Measurements from ENCODE around the gene HTT. TPM values are rescaled to one million over a fixed set of nuclear protein-coding genes. Genes with fewer than 3 reads are reported as not detected.

The HTT gene
- total RNA-seq, 2 experiments from 2014 or later, result 54.2 to 56.5 TPM

DNA sequence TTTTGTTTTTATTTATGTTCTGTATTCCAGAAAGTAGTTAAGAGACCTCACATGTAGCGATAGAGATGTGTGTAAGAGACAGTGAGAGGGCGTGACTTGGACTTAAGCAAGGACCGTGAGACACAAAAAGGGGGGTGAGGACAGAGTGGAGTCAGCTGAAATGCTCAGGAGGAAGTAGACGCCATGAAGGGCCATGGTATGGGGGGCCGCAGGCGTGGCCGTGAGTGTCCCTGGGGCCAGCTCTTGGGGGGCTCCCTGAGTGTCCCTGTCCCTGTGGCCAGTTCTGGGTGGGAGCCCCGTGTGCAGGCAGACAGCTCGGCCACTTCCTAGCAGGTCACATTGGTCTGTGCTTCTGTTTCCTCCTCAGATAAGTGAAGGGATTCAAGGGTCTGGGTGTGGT, 151.5 kb downstream of the HTT start:
- no peaks in the 10 kb centered on the region for H3K27me3 Mint-ChIP-seq
- no peak for DNase-seq
- no peak for ATAC-seq
- no peaks in the 10 kb centered on the region for H3K4me1 Mint-ChIP-seq (ENCODE audit: low read depth)
- H3K9me3 Mint-ChIP-seq, result no peaks in the 10 kb centered on the region
- no peak overlapping the region for H3K27ac Mint-ChIP-seq
- intact Hi-C loops (cut with micrococcal nuclease), result no loop called here
- ChIA-PET CTCF (interaction anchor here (1.3 kb wide), 1 partner anchor 81 kb away, joined by 3 read pairs; no protein-coding TSS in a partner anchor), POLR2A (no interaction called here)
- TF ChIP-seq, protein P1, sequence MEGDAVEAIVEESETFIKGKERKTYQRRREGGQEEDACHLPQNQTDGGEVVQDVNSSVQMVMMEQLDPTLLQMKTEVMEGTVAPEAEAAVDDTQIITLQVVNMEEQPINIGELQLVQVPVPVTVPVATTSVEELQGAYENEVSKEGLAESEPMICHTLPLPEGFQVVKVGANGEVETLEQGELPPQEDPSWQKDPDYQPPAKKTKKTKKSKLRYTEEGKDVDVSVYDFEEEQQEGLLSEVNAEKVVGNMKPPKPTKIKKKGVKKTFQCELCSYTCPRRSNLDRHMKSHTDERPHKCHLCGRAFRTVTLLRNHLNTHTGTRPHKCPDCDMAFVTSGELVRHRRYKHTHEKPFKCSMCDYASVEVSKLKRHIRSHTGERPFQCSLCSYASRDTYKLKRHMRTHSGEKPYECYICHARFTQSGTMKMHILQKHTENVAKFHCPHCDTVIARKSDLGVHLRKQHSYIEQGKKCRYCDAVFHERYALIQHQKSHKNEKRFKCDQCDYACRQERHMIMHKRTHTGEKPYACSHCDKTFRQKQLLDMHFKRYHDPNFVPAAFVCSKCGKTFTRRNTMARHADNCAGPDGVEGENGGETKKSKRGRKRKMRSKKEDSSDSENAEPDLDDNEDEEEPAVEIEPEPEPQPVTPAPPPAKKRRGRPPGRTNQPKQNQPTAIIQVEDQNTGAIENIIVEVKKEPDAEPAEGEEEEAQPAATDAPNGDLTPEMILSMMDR (IDR thresholded peaks at IDR 0.05), result no peak
- peaks cover 30% of the 10 kb centered on the region for H3K36me3 Mint-ChIP-seq (ENCODE audit: low read depth)
- no peak overlapping the region for H3K4me3 Mint-ChIP-seq

DNA sequence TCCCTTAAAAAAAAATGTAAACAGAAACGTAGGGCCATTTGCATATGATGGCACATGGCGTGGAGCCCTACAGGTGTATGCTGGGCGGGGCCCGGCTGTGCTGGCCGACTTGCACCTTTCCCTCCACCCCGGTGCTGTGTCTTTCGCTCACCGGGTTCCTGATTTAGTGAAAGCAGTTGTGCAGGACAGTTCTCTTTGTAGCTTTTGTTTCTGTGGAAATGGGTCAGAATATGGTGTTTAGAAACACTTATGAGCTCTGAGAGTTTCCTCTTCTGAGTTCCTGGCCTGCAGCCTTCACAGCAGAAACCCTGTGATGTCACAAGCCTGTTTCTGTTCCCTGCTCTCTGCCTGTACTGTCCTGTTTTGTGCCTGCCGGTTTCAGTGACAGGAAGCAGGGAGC, 152.0 kb downstream of the HTT start:
- ATAC-seq (no peak), DNase-seq (no peak)
- CTCF ChIA-PET, result interaction anchor here (1.3 kb wide), 1 partner anchor 81 kb away, joined by 3 read pairs; no protein-coding TSS in a partner anchor
- Mint-ChIP-seq H3K27ac (no peak overlapping the region), H3K4me1 (ENCODE audit: low read depth) (no peaks in the 10 kb centered on the region), H3K36me3 (ENCODE audit: low read depth) (peaks cover 31% of the 10 kb centered on the region), H3K27me3 (no peaks in the 10 kb centered on the region), H3K9me3 (no peaks in the 10 kb centered on the region), H3K4me3 (no peak overlapping the region)
- TF ChIP-seq, protein P1 (IDR thresholded peaks at IDR 0.05), result no peak
- intact Hi-C loops (cut with micrococcal nuclease), result no loop called here
- POLR2A ChIA-PET, result no interaction called here

DNA sequence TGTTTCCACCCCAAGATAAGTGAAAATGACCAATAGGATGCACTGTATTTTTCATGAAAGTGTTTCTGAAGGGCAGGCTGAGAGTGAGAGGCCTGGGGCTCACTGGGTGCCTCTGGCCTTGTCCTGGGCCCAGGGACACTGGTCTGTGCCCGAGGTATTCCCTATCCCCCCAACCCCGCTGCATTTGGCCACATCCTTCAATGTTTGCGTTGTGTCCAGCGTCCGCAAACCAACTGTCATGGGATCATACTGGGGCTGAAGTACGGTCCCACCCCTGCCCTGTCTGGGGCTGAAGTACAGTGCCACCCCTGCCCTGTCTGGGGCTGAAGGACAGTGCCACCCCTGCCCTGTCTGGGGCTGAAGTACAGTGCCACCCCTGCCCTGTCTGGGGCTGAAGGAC, 152.5 kb downstream of the HTT start:
- TF ChIP-seq, protein P1 (IDR thresholded peaks at IDR 0.05), result no peak
- H3K4me1 Mint-ChIP-seq (ENCODE audit: low read depth), result no peaks in the 10 kb centered on the region
- POLR2A ChIA-PET, result no interaction called here
- no peaks in the 10 kb centered on the region for H3K9me3 Mint-ChIP-seq
- H3K36me3 Mint-ChIP-seq (ENCODE audit: low read depth), result peaks cover 34% of the 10 kb centered on the region
- H3K4me3 Mint-ChIP-seq, result no peak overlapping the region
- CTCF ChIA-PET, result no interaction called here
- no peaks in the 10 kb centered on the region for H3K27me3 Mint-ChIP-seq
- DNase-seq (no peak), ATAC-seq (no peak)
- H3K27ac Mint-ChIP-seq, result no peak overlapping the region
- intact Hi-C loops (cut with micrococcal nuclease), result no loop called here

DNA sequence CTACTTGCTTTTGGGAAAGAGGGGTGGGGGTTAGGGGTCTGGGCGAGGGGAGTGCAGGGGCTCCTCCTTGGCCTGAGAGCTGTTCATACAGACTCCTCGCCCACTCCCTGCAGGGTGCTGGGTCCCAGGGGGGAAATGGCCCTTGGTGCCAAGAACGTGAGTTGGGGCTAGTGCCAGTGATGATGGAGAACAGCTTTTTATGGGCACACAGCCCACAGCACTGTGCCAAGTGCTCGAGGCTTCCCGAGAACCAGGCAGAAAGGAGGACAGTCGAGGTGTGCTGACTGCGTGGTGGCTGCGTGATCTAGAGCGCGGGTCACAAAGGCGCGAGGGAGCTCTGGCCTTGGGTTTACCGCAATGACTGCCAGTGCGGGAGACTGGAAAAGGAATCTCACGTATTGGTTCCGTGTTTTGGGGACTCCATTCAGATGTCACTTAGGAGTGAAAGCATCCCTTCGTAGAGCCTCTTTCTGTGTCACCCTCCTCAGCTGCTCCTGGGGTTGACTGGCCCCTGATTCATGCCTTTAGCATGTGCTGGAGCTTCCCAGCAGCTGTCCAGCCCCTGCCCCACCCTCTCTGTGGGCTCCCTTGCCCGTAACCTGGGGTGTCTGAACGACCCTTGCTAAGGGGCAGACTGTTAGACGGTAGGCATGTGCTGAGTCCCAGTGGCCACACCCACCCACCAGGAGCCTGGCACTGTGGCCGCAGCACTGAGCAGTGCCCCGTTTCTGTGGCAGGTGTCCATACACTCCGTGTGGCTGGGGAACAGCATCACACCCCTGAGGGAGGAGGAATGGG, 153.6 kb downstream of the HTT start:
- Mint-ChIP-seq H3K36me3 (ENCODE audit: low read depth) (peaks cover 34% of the 10 kb centered on the region), H3K27me3 (no peaks in the 10 kb centered on the region), H3K9me3 (no peaks in the 10 kb centered on the region), H3K27ac (no peak overlapping the region), H3K4me3 (no peak overlapping the region), H3K4me1 (ENCODE audit: low read depth) (no peaks in the 10 kb centered on the region)
- ChIA-PET CTCF (interaction anchor here (1.0 kb wide), 1 partner anchor 87 kb away, joined by 3 read pairs; no protein-coding TSS in a partner anchor), POLR2A (no interaction called here)
- ATAC-seq (no peak), DNase-seq (no peak)
- TF ChIP-seq, protein P1 (IDR thresholded peaks at IDR 0.05), result no peak
- intact Hi-C loops (cut with micrococcal nuclease), result no loop called here

DNA sequence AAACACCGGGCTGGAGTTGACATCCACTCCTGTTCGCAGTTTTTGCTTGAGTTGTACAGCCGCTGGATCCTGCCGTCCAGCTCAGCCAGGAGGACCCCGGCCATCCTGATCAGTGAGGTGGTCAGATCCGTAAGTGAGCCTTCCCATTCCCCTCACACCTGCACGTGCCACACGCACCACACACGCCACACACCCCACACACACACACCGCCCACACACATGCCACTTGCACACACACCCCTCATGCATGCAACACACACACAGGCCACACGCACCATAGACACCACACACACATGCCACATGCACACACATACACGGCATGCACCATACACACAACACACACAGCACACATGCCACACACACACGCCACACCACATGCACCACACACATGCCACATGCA, 154.4 kb downstream of the HTT start:
- intact Hi-C loops (cut with micrococcal nuclease), result no loop called here
- no peak for DNase-seq
- H3K36me3 Mint-ChIP-seq (ENCODE audit: low read depth), result peaks cover 36% of the 10 kb centered on the region
- H3K4me1 Mint-ChIP-seq (ENCODE audit: low read depth), result no peaks in the 10 kb centered on the region
- H3K9me3 Mint-ChIP-seq, result no peaks in the 10 kb centered on the region
- TF ChIP-seq, protein P1 (IDR thresholded peaks at IDR 0.05), result no peak
- no peak overlapping the region for H3K4me3 Mint-ChIP-seq
- no peak for ATAC-seq
- POLR2A ChIA-PET, result no interaction called here
- no peak overlapping the region for H3K27ac Mint-ChIP-seq
- CTCF ChIA-PET, result interaction anchor here (1.0 kb wide), 1 partner anchor 88 kb away, joined by 3 read pairs; no protein-coding TSS in a partner anchor
- no peaks in the 10 kb centered on the region for H3K27me3 Mint-ChIP-seq
